ENCODE measurements around the gene LRP8. TPM values are rescaled to one million over a fixed set of nuclear protein-coding genes. Genes with fewer than 3 reads are reported as not detected.

The LRP8 gene
- total RNA-seq, 1 experiment from 2014 or later: 21.4 TPM

Other genes starting within 250 kb of the LRP8 start
- 0.04 TPM in 1 of 2 replicates, not detected in the other for gene SLC1A7, start 185.4 kb downstream of the LRP8 start, total RNA-seq (2014; rRNA removed; shearing (Covaris generic))
- 19.0 and 20.0 TPM in 2 replicates for gene CPT2, start 131.2 kb downstream of the LRP8 start, total RNA-seq (2014; rRNA removed; shearing (Covaris generic))
- gene CZIB, start 107.4 kb downstream of the LRP8 start, total RNA-seq (2014; rRNA removed; shearing (Covaris generic)): 58.7 and 65.5 TPM in 2 replicates
- 119 and 121 TPM in 2 replicates for gene MAGOH, start 89.6 kb downstream of the LRP8 start, total RNA-seq (2014; rRNA removed; shearing (Covaris generic))
- gene DMRTB1, start 131.3 kb upstream of the LRP8 start, total RNA-seq (2014; rRNA removed; shearing (Covaris generic)): not detected in 2 replicates